PC-3 (cell line): ENCODE data around the gene SLC22A1.
"Not testable (repeated sequence)": the region's sequence is repeated elsewhere in the genome, so short reads cannot be mapped to it uniquely, and the experiment has no call there.

Source experiments
- CTCF ChIP-seq: fragments of 300-600 bp; sonication (generic); conservative IDR thresholded peaks from 2 replicates; pipeline ENCODE4 v1.5.1; 2017; ENCODE audit warnings: antibody characterized with exemption, low read depth, mild to moderate bottlenecking, low read length
- EZH2 ChIP-seq: fragments of 300-600 bp; sonication (generic); IDR thresholded peaks from one replicate; pipeline ENCODE4 v1.6.1; 2017; ENCODE audit warnings: antibody characterized with exemption, mild to moderate bottlenecking, low read length; ENCODE audit not compliant: unreplicated experiment
- EZH2phosphoT487 ChIP-seq: fragments of 300-600 bp; sonication (generic); IDR thresholded peaks from 2 replicates; pipeline ENCODE4 v1.6.1; 2018; ENCODE audit warnings: mild to moderate bottlenecking, antibody characterized with exemption, low read length, borderline replicate concordance

GRCh38 chr6:160125105-160125504, 3.5 kb downstream of the SLC22A1 start:
- not testable (repeated sequence) for TF ChIP-seq CTCF, EZH2, EZH2phosphoT487
